Activated T-helper 2 cell treated with anti-CD3 and anti-CD28 coated beads, Interferon-gamma antibody, Interleukin-2, Interleukin-4, amounts not matched to agents 10 μg/mL and 5 μg/mL and 100 μg/mL, durations not matched to agents 14 hours and 24 hours and 36 hours (primary cell): ENCODE measurements around the gene NPAS4. TPM values are rescaled to one million over a fixed set of nuclear protein-coding genes. Genes with fewer than 3 reads are reported as not detected.

Experiments used
- DNase-seq: peaks from one replicate; pipeline ENCODE4 v3.0.0; 2021; ENCODE audit warnings: low spot score
- H3K27ac Mint-ChIP-seq: one replicate; pipeline ENCODE4 v1.8.0; 2021; ENCODE audit warnings: mixed read lengths
- H3K27me3 Mint-ChIP-seq: one replicate; pipeline ENCODE4 v1.8.0; 2021; ENCODE audit warnings: low read depth, mixed read lengths
- H3K36me3 Mint-ChIP-seq: one replicate; pipeline ENCODE4 v1.8.0; 2021; ENCODE audit warnings: low read depth, mixed read lengths
- H3K4me1 Mint-ChIP-seq: one replicate; pipeline ENCODE4 v1.8.0; 2021; ENCODE audit warnings: low read depth, mixed read lengths
- H3K4me3 Mint-ChIP-seq: one replicate; pipeline ENCODE4 v1.8.0; 2021; ENCODE audit warnings: low read depth, mild to moderate bottlenecking, moderate library complexity, mixed read lengths
- H3K9me3 Mint-ChIP-seq: one replicate; pipeline ENCODE4 v1.8.0; 2021; ENCODE audit warnings: mixed read lengths
- intact Hi-C: fragments of 100-400 bp; cut with micrococcal nuclease; formaldehyde crosslinking; loops from one replicate; pipeline ENCODE4 v1.15.1; 2023
- total RNA-seq: library from RNA; stranded (reverse); gene quantifications from 2 replicates; pipeline ENCODE4 v1.2.3, GENCODE V29; 2022

The NPAS4 gene
- total RNA-seq, 1 donor from 2014 or later: 0.16 TPM

DNA sequence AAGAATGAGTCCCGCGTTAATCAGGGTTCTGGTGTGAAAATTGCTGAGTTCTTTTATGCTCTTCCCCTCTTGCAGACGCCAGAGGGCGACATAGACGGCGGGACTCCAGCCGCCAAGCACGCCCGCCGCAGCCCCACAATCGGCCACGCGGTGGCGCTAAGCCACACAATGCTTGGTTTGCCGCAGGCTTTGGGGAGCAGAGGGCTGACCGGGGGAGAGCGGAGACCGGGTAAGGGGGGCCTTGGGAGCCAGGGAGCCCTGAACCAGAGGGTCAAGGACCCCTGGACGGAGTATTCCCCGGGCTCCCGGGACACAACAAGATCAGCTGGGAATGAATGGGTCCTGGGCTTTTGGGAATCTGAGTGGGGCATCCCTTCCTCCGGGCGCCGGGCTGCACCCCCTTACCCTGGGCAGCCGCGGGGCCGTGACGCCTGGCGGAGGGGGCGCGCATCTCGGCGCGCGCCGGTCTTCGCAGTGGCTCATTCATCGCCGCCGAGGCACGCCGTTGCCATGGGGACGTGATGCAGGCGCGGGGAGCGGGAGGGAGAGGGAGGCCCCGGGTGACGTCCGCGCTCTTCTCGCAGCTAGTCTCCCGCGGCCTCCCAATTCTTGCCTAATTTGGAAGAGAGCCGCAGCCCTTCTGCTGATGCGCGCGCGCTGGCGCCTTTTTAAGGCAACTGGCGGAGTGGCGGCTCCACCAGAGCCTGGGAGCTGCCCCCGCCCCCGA lies 12.2 kb upstream of the NPAS4 start:
- Mint-ChIP-seq H3K4me3 (peak overlapping the region; percentile 78), H3K4me1 (peaks cover 4% of the 10 kb centered on the region), H3K27me3 (peaks cover 13% of the 10 kb centered on the region), H3K27ac (no peak overlapping the region), H3K9me3 (no peaks in the 10 kb centered on the region), H3K36me3 (no peaks in the 10 kb centered on the region)
- peak; percentile 89 for DNase-seq
- intact Hi-C loops: loop anchor here (1.0 to 2.0 kb wide), 4 partner anchors 13 to 270 kb away; partner anchors contain the start of genes MRPL11 and NPAS4

DNA sequence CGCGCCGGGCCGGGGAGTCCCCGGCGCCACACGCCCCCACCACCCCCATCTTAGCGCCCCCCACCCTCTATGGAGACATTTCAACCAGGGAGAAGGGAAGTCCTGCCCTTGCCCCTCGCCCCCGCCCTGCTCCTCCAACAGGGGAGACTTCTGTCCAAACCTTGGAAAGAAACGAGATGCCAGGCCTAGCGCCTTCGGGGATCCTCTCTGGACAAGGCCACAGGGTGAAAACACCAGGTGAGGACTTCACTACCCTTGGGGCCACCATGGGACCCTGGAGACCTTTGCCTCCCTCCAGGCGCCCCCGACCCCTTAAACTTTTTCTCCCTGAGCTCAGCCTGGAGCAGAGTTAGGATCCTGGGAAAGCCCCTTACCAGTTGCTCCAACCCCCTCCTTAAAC lies 11.6 kb upstream of the NPAS4 start:
- DNase-seq: no peak
- intact Hi-C loops: loop anchor here (2.0 kb wide), 1 partner anchor 30 kb away; the partner anchor contains the start of gene MRPL11
- Mint-ChIP-seq H3K27me3 (peaks cover 14% of the 10 kb centered on the region), H3K4me3 (no peak overlapping the region), H3K27ac (no peak overlapping the region), H3K36me3 (no peaks in the 10 kb centered on the region), H3K9me3 (no peaks in the 10 kb centered on the region), H3K4me1 (peaks cover 4% of the 10 kb centered on the region)

- Mint-ChIP-seq H3K4me1 (peaks cover 4% of the 10 kb centered on the region), H3K27ac (no peak overlapping the region), H3K4me3 (peak overlapping the region; percentile 37), H3K9me3 (no peaks in the 10 kb centered on the region), H3K27me3 (peaks cover 10% of the 10 kb centered on the region), H3K36me3 (no peaks in the 10 kb centered on the region)
- intact Hi-C loops: no loop called here
- no peak for DNase-seq
These were observed 10.6 kb upstream of the NPAS4 start for GRCh38 chr11:66410191-66410590.

DNA sequence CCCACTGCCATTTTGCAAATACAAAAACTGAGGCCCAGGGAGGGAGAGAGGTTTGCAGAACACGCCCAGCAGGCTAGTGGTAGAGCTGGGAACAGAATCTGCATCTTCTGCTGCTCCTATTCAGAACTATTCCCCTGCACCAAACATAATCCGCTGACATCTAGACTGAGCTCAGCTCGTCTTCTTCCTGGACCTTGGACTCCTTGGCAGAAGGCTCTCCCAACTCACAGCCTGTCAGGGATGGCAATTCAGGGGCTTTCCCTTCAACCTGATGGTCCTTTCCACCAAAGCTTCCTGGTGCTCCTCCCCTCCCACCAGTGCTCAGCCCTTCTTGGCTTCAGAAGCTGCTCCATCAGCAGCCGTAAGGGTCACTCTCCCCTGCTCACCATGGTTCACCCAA lies 9.5 kb upstream of the NPAS4 start:
- Mint-ChIP-seq H3K4me1 (peaks cover 10% of the 10 kb centered on the region), H3K27me3 (peaks cover 4% of the 10 kb centered on the region), H3K4me3 (no peak overlapping the region), H3K9me3 (no peaks in the 10 kb centered on the region), H3K36me3 (no peaks in the 10 kb centered on the region), H3K27ac (no peak overlapping the region)
- DNase-seq: no peak
- intact Hi-C loops: no loop called here

GRCh38 chr11:66412110-66412509 lies 8.7 kb upstream of the NPAS4 start:
- no peak for DNase-seq
- Mint-ChIP-seq H3K4me3 (no peak overlapping the region), H3K4me1 (peaks cover 17% of the 10 kb centered on the region), H3K9me3 (no peaks in the 10 kb centered on the region), H3K27me3 (peaks cover 4% of the 10 kb centered on the region), H3K27ac (no peak overlapping the region), H3K36me3 (no peaks in the 10 kb centered on the region)
- intact Hi-C loops: no loop called here

GRCh38 chr11:66413167-66413566 lies 7.7 kb upstream of the NPAS4 start:
- Mint-ChIP-seq H3K27ac (no peak overlapping the region), H3K27me3 (peaks cover 4% of the 10 kb centered on the region), H3K9me3 (no peaks in the 10 kb centered on the region), H3K4me3 (no peak overlapping the region), H3K36me3 (no peaks in the 10 kb centered on the region), H3K4me1 (peaks cover 27% of the 10 kb centered on the region)
- intact Hi-C loops: no loop called here
- DNase-seq: no peak

GRCh38 chr11:66414120-66414934 lies 6.5 kb upstream of the NPAS4 start:
- no peaks in the 10 kb centered on the region for H3K9me3 Mint-ChIP-seq
- peaks cover 12% of the 10 kb centered on the region for H3K27me3 Mint-ChIP-seq
- intact Hi-C loops: no loop called here
- H3K36me3 Mint-ChIP-seq: no peaks in the 10 kb centered on the region
- peaks cover 36% of the 10 kb centered on the region for H3K4me1 Mint-ChIP-seq
- no peak overlapping the region for H3K4me3 Mint-ChIP-seq
- DNase-seq: no peak
- H3K27ac Mint-ChIP-seq: no peak overlapping the region

DNA sequence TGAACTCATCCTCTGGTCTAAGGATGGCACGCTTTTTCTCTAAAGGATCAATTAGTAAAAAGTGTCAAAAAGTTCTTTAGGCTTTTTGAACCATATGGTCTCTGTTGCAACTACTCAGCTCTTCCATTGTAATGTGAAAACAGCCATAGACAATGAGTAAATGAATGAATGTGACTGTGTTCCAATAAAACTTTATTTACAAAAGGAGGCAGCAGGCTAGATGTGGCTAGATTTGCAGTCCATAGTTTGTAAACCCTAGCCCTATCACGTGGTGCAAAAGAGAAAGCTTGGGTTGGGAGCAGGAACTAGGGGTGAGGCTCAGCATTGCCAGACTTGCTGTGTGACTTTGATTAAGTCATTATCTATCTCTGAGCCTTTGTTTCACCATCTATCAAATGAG lies 5.4 kb upstream of the NPAS4 start:
- DNase-seq: no peak
- no peaks in the 10 kb centered on the region for H3K9me3 Mint-ChIP-seq
- H3K27me3 Mint-ChIP-seq: peaks cover 18% of the 10 kb centered on the region
- H3K27ac Mint-ChIP-seq: no peak overlapping the region
- no peak overlapping the region for H3K4me3 Mint-ChIP-seq
- no peaks in the 10 kb centered on the region for H3K36me3 Mint-ChIP-seq
- intact Hi-C loops: no loop called here
- H3K4me1 Mint-ChIP-seq: peaks cover 39% of the 10 kb centered on the region

DNA sequence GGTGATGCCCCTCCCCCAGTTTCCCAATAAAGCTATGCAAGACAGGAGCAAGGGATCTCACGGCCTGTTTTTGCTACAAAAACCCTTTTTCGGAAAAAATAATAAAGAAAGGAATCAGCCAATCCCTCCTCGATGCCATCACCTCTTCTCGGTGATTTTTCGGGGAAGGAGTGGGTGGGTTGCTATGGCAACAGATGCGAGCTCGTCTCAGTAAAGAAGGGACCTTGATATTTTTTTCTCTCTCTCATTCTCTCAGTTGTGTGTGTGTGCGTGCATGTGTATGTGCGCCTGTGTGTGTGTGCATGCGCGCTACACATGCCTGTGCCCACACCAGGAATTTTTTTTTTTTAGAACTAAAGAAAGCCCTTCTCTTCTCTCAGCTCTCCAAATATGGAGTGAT lies 3.8 kb upstream of the NPAS4 start:
- no peak overlapping the region for H3K27ac Mint-ChIP-seq
- peaks cover 35% of the 10 kb centered on the region for H3K4me1 Mint-ChIP-seq
- intact Hi-C loops: no loop called here
- H3K36me3 Mint-ChIP-seq: no peaks in the 10 kb centered on the region
- peaks cover 25% of the 10 kb centered on the region for H3K27me3 Mint-ChIP-seq
- no peak overlapping the region for H3K4me3 Mint-ChIP-seq
- H3K9me3 Mint-ChIP-seq: no peaks in the 10 kb centered on the region
- no peak for DNase-seq

DNA sequence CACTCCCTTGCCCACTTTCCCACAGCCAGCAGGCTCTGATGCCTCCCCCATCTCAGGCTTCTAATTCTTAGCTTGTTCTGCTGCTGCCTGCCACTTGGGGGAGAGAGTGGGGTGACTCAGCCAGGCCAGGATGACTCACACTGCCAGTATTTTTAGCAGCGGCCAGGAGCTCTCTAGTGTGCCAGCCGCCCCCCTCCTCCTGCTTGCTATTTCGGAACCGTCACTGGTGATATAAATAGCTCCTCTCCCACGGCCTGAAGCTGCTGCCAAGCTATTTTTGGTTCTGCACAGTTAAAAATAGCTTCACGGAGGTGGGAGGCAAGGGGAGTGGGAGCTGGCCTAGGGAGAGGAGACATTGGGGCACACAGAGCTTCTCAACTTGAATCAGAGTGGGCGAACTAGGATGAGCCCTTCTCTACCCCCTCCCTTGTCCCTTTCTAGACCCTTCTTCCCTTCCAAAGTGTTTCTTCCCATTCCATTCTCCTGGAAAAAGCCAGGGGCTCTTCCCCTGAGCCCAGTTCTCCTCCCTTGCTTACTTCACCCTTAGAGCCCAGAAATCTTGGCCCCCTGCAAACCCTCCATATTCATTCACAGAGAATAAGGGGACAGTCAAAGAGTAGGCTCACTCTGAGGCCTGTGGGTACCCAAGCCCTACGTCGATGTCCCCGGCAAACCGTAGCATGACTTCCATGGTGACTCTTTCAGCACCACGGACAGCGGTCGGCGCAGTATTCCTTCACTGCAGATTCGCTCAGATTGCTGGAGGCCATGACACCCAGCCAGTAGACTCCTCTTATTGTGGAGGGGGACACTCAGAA lies 2.5 kb upstream of the NPAS4 start:
- Mint-ChIP-seq H3K27ac (peak overlapping the region; percentile 44), H3K27me3 (peaks cover 25% of the 10 kb centered on the region), H3K36me3 (no peaks in the 10 kb centered on the region), H3K4me1 (peaks cover 35% of the 10 kb centered on the region), H3K4me3 (peak overlapping the region; percentile 48), H3K9me3 (no peaks in the 10 kb centered on the region)
- DNase-seq: peak; percentile 57
- intact Hi-C loops: loop anchor here (1.0 kb wide), 1 partner anchor 21 kb away; no protein-coding TSS in a partner anchor

DNA sequence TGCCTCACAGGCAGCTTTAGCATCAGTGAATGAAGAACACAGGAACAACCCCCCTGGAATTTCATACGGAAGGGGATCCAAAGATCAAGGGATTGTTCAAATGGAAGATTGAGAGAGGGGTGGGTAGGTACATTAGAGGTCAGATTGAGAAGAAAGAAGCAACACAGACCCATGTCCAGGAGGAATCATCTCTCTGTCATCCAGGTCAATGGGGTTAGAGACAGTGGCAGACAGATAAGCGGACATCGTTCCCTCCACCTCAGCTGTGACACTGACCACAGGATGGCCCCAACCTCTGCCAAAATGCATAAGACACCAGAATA lies 1.9 kb upstream of the NPAS4 start:
- Mint-ChIP-seq H3K27me3 (peaks cover 25% of the 10 kb centered on the region), H3K9me3 (no peaks in the 10 kb centered on the region), H3K4me3 (no peak overlapping the region), H3K36me3 (no peaks in the 10 kb centered on the region), H3K27ac (peak overlapping the region; percentile 44), H3K4me1 (peaks cover 35% of the 10 kb centered on the region)
- DNase-seq: no peak
- intact Hi-C loops: loop anchor here (1.0 kb wide), 1 partner anchor 20 kb away; no protein-coding TSS in a partner anchor

DNA sequence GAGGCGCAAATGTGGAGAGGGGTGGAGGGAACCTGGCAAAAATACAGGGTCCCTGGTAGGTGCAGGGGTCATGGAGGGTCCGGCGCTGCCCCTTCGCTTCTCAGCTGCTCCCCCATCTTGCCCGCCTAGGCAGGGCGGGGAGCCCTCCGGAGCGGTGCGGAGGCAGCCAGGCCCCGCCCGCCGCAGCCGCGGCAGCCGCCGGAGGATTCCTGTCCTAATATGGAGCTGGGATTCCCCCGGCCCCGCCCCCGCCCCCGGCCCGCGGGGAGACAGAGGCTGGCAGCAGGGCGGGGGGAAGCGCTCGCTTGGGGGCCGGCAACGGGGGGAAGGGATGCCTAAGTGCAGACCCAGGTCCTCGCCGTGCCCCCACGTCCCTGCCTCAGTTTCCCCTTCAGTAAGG lies 1.0 kb upstream of the NPAS4 start:
- no peaks in the 10 kb centered on the region for H3K36me3 Mint-ChIP-seq
- H3K27me3 Mint-ChIP-seq: peaks cover 21% of the 10 kb centered on the region
- peaks cover 35% of the 10 kb centered on the region for H3K4me1 Mint-ChIP-seq
- intact Hi-C loops: no loop called here
- no peak overlapping the region for H3K4me3 Mint-ChIP-seq
- H3K9me3 Mint-ChIP-seq: no peaks in the 10 kb centered on the region
- no peak overlapping the region for H3K27ac Mint-ChIP-seq
- no peak for DNase-seq
